Large intestine (tissue), 3 donors: ENCODE measurements around the gene FAM53A. TPM values are rescaled to one million over a fixed set of nuclear protein-coding genes. Genes with fewer than 3 reads are reported as not detected.

Source experiments
- DNase-seq, 2 donors: peaks; one replicate each; pipeline versions ENCODE4 v3.0.0 to v3.0.0-alpha.2; 2013
- H3K27ac ChIP-seq: one replicate; pipeline ENCODE4 v1.5.1; 2013; ENCODE audit warnings: low read length
- H3K27me3 ChIP-seq: 2 replicates; pipeline ENCODE4 v1.6.1; 2013; ENCODE audit warnings: low read length; ENCODE audit not compliant: control insufficient read depth, insufficient read depth
- H3K36me3 ChIP-seq: 2 replicates; pipeline ENCODE4 v1.6.1; 2013; ENCODE audit warnings: low read length; ENCODE audit not compliant: control insufficient read depth, insufficient read depth
- H3K4me1 ChIP-seq: one replicate; pipeline ENCODE4 v1.6.1; 2013; ENCODE audit warnings: low read length; ENCODE audit not compliant: control insufficient read depth, insufficient read depth
- H3K4me3 ChIP-seq: one replicate; pipeline ENCODE4 v1.5.1; 2013; ENCODE audit warnings: low read length
- H3K9me3 ChIP-seq: one replicate; pipeline ENCODE4 v1.6.1; 2013; ENCODE audit warnings: mild to moderate bottlenecking, low read depth, low read length, moderate library complexity; ENCODE audit not compliant: control insufficient read depth
- WGBS: methylation state at CpG from one replicate; pipeline ENCODE4 v1.1.5; 2013; ENCODE audit warnings: low lambda C conversion rate; ENCODE audit not compliant: insufficient coverage; 5-methylcytosine and 5-hydroxymethylcytosine counted together
- polyA plus RNA-seq: library from polyadenylated mRNA; unstranded; fragments of 120-200 nt; gene quantifications from one replicate; pipeline ENCODE4 v1.2.1, GENCODE V29; 2013

Gene FAM53A
- polyA plus RNA-seq, 1 donor, result 0.84 TPM

DNA sequence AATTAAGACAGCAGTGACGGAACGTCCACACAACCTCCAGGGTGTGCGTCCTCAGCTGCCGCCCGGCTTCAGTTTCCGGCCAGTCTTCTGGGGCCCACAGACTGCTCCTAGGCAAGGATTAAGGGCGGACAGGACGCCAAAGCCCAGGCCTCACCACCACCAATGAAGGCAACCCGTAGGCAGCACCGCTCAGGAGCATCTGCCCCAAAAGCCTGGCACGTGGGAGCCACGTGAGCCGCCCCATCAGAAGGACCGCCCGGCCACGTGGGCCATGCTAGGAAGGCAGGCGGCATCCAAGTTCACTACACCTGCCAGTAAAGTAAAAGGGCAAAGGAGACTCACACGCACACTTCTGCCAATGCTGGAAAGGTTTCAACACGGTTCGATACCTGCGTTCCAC lies 14.3 kb downstream of the FAM53A start:
- no peak overlapping the region for H3K27ac ChIP-seq

GRCh38 chr4:1669270-1669669 lies 14.8 kb downstream of the FAM53A start:
- Histone ChIP-seq H3K27ac (no peak overlapping the region), H3K9me3 (no peaks in the 10 kb centered on the region), H3K27me3 (no peaks in the 10 kb centered on the region), H3K4me1 (no peaks in the 10 kb centered on the region), H3K36me3 (no peaks in the 10 kb centered on the region), H3K4me3 (no peak overlapping the region)
- DNase-seq, result no peak
- WGBS, result no CpG with 5 or more reads among the region's 12 CpGs

More for the DNA sequence above, 14.3 kb downstream of the FAM53A start:
- Histone ChIP-seq H3K36me3 (no peaks in the 10 kb centered on the region), H3K4me3 (no peak overlapping the region), H3K27me3 (no peaks in the 10 kb centered on the region), H3K4me1 (no peaks in the 10 kb centered on the region), H3K9me3 (no peaks in the 10 kb centered on the region)
- WGBS, result no CpG with 5 or more reads among the region's 21 CpGs
- no peak for DNase-seq

DNA sequence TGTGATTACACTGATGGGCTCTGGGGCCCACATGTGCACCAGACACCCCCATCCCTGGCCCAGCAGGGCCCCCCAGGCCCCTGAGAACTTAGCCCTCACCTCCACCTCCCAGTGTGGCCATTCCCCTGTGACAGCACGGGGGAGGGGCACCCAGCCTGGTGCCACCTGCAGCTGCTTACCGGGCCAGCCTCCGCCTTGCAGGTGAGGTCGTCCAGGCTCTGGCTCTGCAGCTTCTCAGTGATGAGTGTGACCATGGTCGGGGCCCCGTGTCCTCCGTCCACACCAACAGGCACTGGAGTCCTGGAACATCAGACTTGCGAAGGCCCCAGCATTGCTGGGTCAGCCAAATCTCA lies 15.6 kb downstream of the FAM53A start:
- Histone ChIP-seq H3K36me3 (no peaks in the 10 kb centered on the region), H3K4me3 (no peak overlapping the region), H3K9me3 (no peaks in the 10 kb centered on the region), H3K27me3 (no peaks in the 10 kb centered on the region), H3K4me1 (no peaks in the 10 kb centered on the region), H3K27ac (no peak overlapping the region)
- no peak for DNase-seq
- WGBS, result no CpG with 5 or more reads among the region's 8 CpGs

GRCh38 chr4:1667273-1667672 lies 16.8 kb downstream of the FAM53A start:
- Histone ChIP-seq H3K27me3 (no peaks in the 10 kb centered on the region), H3K9me3 (no peaks in the 10 kb centered on the region), H3K4me3 (no peak overlapping the region), H3K27ac (no peak overlapping the region), H3K4me1 (no peaks in the 10 kb centered on the region), H3K36me3 (no peaks in the 10 kb centered on the region)
- no peak for DNase-seq
- no CpG with 5 or more reads among the region's 15 CpGs for WGBS

GRCh38 chr4:1666391-1666790 lies 17.7 kb downstream of the FAM53A start:
- no peak overlapping the region for H3K27ac ChIP-seq
- no peaks in the 10 kb centered on the region for H3K9me3 ChIP-seq
- H3K36me3 ChIP-seq, result no peaks in the 10 kb centered on the region
- H3K4me3 ChIP-seq, result no peak overlapping the region
- DNase-seq, result no peak
- WGBS, result no CpG with 5 or more reads among the region's 12 CpGs
- H3K4me1 ChIP-seq, result no peaks in the 10 kb centered on the region
- no peaks in the 10 kb centered on the region for H3K27me3 ChIP-seq

GRCh38 chr4:1664141-1664540 lies 20.0 kb downstream of the FAM53A start:
- H3K27ac ChIP-seq, result no peak overlapping the region
- no peak overlapping the region for H3K4me3 ChIP-seq
- H3K27me3 ChIP-seq, result no peaks in the 10 kb centered on the region
- WGBS, result 60% methylated on average over 1 of the region's 8 CpGs
- no peaks in the 10 kb centered on the region for H3K9me3 ChIP-seq
- H3K4me1 ChIP-seq, result no peaks in the 10 kb centered on the region
- no peak for DNase-seq
- H3K36me3 ChIP-seq, result no peaks in the 10 kb centered on the region

DNA sequence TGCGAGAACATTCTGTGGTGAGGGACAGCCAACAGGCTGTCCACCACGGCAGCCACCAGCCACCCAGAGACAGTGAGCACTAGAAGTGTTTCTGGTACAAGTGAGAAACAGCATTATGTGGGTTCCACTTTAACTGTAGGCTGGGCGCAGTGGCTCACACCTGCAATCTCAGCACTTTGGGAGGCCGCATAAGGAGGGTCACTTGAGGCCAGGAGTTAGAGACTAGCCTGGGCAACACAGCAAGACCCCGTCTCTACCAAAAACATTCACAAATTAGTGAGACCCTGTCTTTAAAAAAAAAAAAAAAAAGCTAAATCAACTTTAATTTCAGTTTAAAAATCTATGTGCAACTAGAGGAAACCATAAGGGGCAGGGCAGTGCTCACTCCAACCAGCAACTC lies 20.6 kb downstream of the FAM53A start:
- no peak for DNase-seq
- H3K4me3 ChIP-seq, result no peak overlapping the region
- H3K36me3 ChIP-seq, result no peaks in the 10 kb centered on the region
- H3K27me3 ChIP-seq, result no peaks in the 10 kb centered on the region
- H3K9me3 ChIP-seq, result no peaks in the 10 kb centered on the region
- 100% methylated on average over 1 of the region's 5 CpGs for WGBS
- H3K4me1 ChIP-seq, result no peaks in the 10 kb centered on the region
- H3K27ac ChIP-seq, result no peak overlapping the region

- WGBS, result no CpG with 5 or more reads among the region's 14 CpGs
- DNase-seq, result no peak
These were observed 22.4 kb downstream of the FAM53A start for GRCh38 chr4:1661695-1662094.

GRCh38 chr4:1660948-1661677 lies 23.0 kb downstream of the FAM53A start:
- WGBS, result 80% methylated on average over 1 of the region's 25 CpGs
- H3K27ac ChIP-seq, result no peak overlapping the region
- no peaks in the 10 kb centered on the region for H3K27me3 ChIP-seq
- DNase-seq, result no peak
- no peaks in the 10 kb centered on the region for H3K9me3 ChIP-seq
- H3K36me3 ChIP-seq, result no peaks in the 10 kb centered on the region
- H3K4me3 ChIP-seq, result no peak overlapping the region
- no peaks in the 10 kb centered on the region for H3K4me1 ChIP-seq

More at GRCh38 chr4:1661695-1662094, 22.4 kb downstream of the FAM53A start:
- Histone ChIP-seq H3K27me3 (no peaks in the 10 kb centered on the region), H3K4me1 (no peaks in the 10 kb centered on the region), H3K9me3 (no peaks in the 10 kb centered on the region), H3K27ac (no peak overlapping the region), H3K36me3 (no peaks in the 10 kb centered on the region), H3K4me3 (no peak overlapping the region)

- Histone ChIP-seq H3K9me3 (no peaks in the 10 kb centered on the region), H3K4me3 (no peak overlapping the region), H3K4me1 (no peaks in the 10 kb centered on the region), H3K36me3 (no peaks in the 10 kb centered on the region), H3K27ac (no peak overlapping the region), H3K27me3 (no peaks in the 10 kb centered on the region)
- no peak for DNase-seq
- no CpG with 5 or more reads among the region's 39 CpGs for WGBS
These were observed 24.7 kb downstream of the FAM53A start for GRCh38 chr4:1659104-1660043.
